K562 (cell line): ENCODE measurements around the gene ZNF48. TPM values are rescaled to one million over a fixed set of nuclear protein-coding genes. Genes with fewer than 3 reads are reported as not detected.

Source experiments
- DMBX1 ChIP-seq: fragments of 250-450 bp; sonication (Bioruptor Pico); IDR thresholded peaks from 2 replicates; pipeline ENCODE4 v1.8.0; 2022; ENCODE audit warnings: inconsistent platforms, mild to moderate bottlenecking, moderate library complexity, borderline replicate concordance
- GABPB2 ChIP-seq: fragments of 250-450 bp; sonication (Bioruptor Pico); conservative IDR thresholded peaks from 2 replicates; pipeline ENCODE4 v1.5.1; 2021; ENCODE audit warnings: mild to moderate bottlenecking
- HNRNPK ChIP-seq: fragments of 200-400 bp; formaldehyde crosslinking; IDR thresholded peaks from one replicate; pipeline ENCODE4 v1.6.1; 2018; ENCODE audit warnings: mild to moderate bottlenecking, low read depth, low read length; ENCODE audit not compliant: poor library complexity, severe bottlenecking
- KAT8 ChIP-seq: fragments of 450-650 bp; IDR thresholded peaks from 2 replicates; pipeline ENCODE4 v1.6.1; 2016; ENCODE audit warnings: low read depth, mild to moderate bottlenecking
- KLF10 ChIP-seq: fragments of 250-450 bp; sonication (Bioruptor Pico); IDR thresholded peaks from 2 replicates; pipeline ENCODE4 v1.6.1; 2021; ENCODE audit warnings: matching md5 sums
- MAZ ChIP-seq, 2 experiments: fragments of 450-650 bp in 1 of 2; sonication (generic) in 1 of 2; formaldehyde crosslinking; IDR thresholded peaks in 1 of 2; conservative IDR thresholded peaks in 1 of 2; 2 replicates each; pipeline versions ENCODE4 v1.4.0 to v1.5.0; 2020; ENCODE audit warnings: mild to moderate bottlenecking in 1 of 2, missing genetic modification reagents in 1 of 2
- MED1 ChIP-seq: sonication (generic); formaldehyde crosslinking; IDR thresholded peaks from 2 replicates; pipeline ENCODE4 v1.8.1; 2023; ENCODE audit warnings: missing genetic modification reagents, borderline replicate concordance
- NCOR1 ChIP-seq: fragments of 450-650 bp; IDR thresholded peaks from 2 replicates; pipeline ENCODE4 v1.6.1; 2016; ENCODE audit warnings: mild to moderate bottlenecking, moderate library complexity
- NR2F6 ChIP-seq: fragments of 450-650 bp; formaldehyde crosslinking; IDR thresholded peaks from 2 replicates; pipeline ENCODE4 v1.4.0; 2020; ENCODE audit warnings: mild to moderate bottlenecking
- PRDM10 ChIP-seq: fragments of 450-650 bp; IDR thresholded peaks from 2 replicates; pipeline ENCODE4 v1.6.1; 2018; ENCODE audit not compliant: partially characterized antibody
- SREBF2 ChIP-seq: sonication (generic); formaldehyde crosslinking; IDR thresholded peaks from 2 replicates; pipeline ENCODE4 v1.4.0; 2020; ENCODE audit warnings: mild to moderate bottlenecking, missing genetic modification reagents
- TCF7 ChIP-seq: sonication (generic); IDR thresholded peaks from 2 replicates; pipeline ENCODE4 v1.6.1; 2016; ENCODE audit warnings: antibody characterized with exemption, borderline replicate concordance
- THRA ChIP-seq: fragments of 450-650 bp; IDR thresholded peaks from 2 replicates; pipeline ENCODE4 v1.6.1; 2017; ENCODE audit warnings: mild to moderate bottlenecking, moderate library complexity
- VEZF1 ChIP-seq: fragments of 200-800 bp; sonication (Bioruptor generic); IDR thresholded peaks from 2 replicates; pipeline ENCODE4 v1.6.1; 2017; ENCODE audit warnings: missing genetic modification characterization, missing compliant biosample characterization
- ZBTB26 ChIP-seq: fragments of 450-650 bp; formaldehyde crosslinking; IDR thresholded peaks from 2 replicates; pipeline ENCODE4 v1.4.0; 2022; ENCODE audit warnings: missing genetic modification characterization
- ZBTB8A ChIP-seq: fragments of 450-650 bp; IDR thresholded peaks from 2 replicates; pipeline ENCODE4 v1.6.1; 2018; ENCODE audit warnings: mild to moderate bottlenecking, moderate library complexity; ENCODE audit not compliant: partially characterized antibody
- ZNF12 ChIP-seq: sonication (generic); formaldehyde crosslinking; IDR thresholded peaks from 2 replicates; pipeline ENCODE4 v1.4.0; 2020; ENCODE audit warnings: mild to moderate bottlenecking, missing genetic modification reagents
- ZNF184 ChIP-seq: sonication (generic); formaldehyde crosslinking; IDR thresholded peaks from 2 replicates; pipeline ENCODE4 v1.5.0; 2020; ENCODE audit warnings: missing genetic modification reagents
- ZNF280A ChIP-seq: fragments of 450-650 bp; IDR thresholded peaks from 2 replicates; pipeline ENCODE4 v1.6.1; 2018; ENCODE audit warnings: mild to moderate bottlenecking, low read depth; ENCODE audit not compliant: partially characterized antibody
- ZNF695 ChIP-seq: fragments of 450-650 bp; formaldehyde crosslinking; IDR thresholded peaks from 2 replicates; pipeline ENCODE4 v1.4.0; 2020; ENCODE audit warnings: mild to moderate bottlenecking, moderate library complexity
- polyA plus RNA-seq, 8 experiments: library from polyadenylated mRNA; depleted of rRNA in 4 of 8; stranded (reverse) in 5 of 8; unstranded in 3 of 8; fragments of >200 nt; fragmentation: Nextera tagmentation in 2 of 8; fragmentation: Illumina TruSeq in 1 of 8; extraction: Ambion mirVana in 2 of 8; extraction: Trizol in 1 of 8; gene quantifications; 2 replicates each; pipeline versions ENCODE4 v1.2.1 to v1.2.3, GENCODE V29; 2011 to 2014; ENCODE audit warnings: inconsistent platforms in 1 of 8, missing spikeins in 1 of 8
- total RNA-seq, 7 experiments: library from RNA; depleted of rRNA in 6 of 7; stranded (reverse); fragments of >200 nt in 6 of 7; fragmentation: Illumina TruSeq in 2 of 7; extraction: Trizol in 2 of 7; gene quantifications; 2 replicates each; pipeline versions ENCODE4 v1.2.1 to v1.2.3, GENCODE V29; 2011 to 2021; ENCODE audit warnings: low replicate concordance in 1 of 7

Gene ZNF48
- total and polyA plus RNA-seq, 9 of the 15 experiments (the other 6 are each of a cell fraction or from before 2014, with no cell fraction given), result 0.38 to 11.6 (median 4.7) TPM

GRCh38 chr16:30430428-30430970, 35.3 kb downstream of the ZNF48 start (continued):
- TF ChIP-seq MAZ (CRISPR knock-in tag; conservative IDR thresholded peaks at IDR 0.05 in 1 of 2, IDR thresholded peaks at IDR 0.05 in 1 of 2) (peak; percentile 25 to 45; a peak in 2 of 4 replicates), ZNF695 (CRISPR knock-in tag) (no peak), NR2F6 (no peak), DMBX1 (peak; percentile 77), ZNF184 (CRISPR knock-in tag) (no peak), HNRNPK (no peak), KLF10 (no peak), ZBTB8A (no peak), PRDM10 (no peak), TCF7 (no peak), THRA (no peak), NCOR1 (no peak), MED1 (CRISPR knock-in tag) (no peak), VEZF1 (no peak; the same call in 1 of the 2 replicates), SREBF2 (no peak), ZNF12 (no peak), GABPB2 (CRISPR knock-in tag) (no peak), ZBTB26 (0 out of 2 replicates have a peak, but pooled peaks have one; percentile 1), ZNF280A (no peak), KAT8 (no peak)
